Body of pancreas (tissue), 4 donors: ENCODE measurements around the gene NREP. TPM values are rescaled to one million over a fixed set of nuclear protein-coding genes. Genes with fewer than 3 reads are reported as not detected.

Source experiments
- ATAC-seq: fragments of 150-250 bp; one replicate; pipeline ENCODE4 v1.9.1; 2016
- DNase-seq, 4 donors: peaks; one replicate each; pipeline ENCODE4 v3.0.0-alpha.2; 2019
- H3K27ac ChIP-seq, 4 donors: fragments of 200-600 bp; sonication (generic); 1 replicate in 3 of 4; 2 replicates in 1 of 4; pipeline versions ENCODE4 v1.5.1 to v1.6.1; 2016 to 2019; ENCODE audit warnings: mild to moderate bottlenecking in 1 of 4, mixed read lengths in 1 of 4, moderate library complexity in 1 of 4
- H3K27me3 ChIP-seq, 2 donors: fragments of 200-600 bp; sonication (generic); one replicate each; pipeline ENCODE4 v1.6.0; 2016; ENCODE audit warnings: mild to moderate bottlenecking in 1 of 2
- H3K36me3 ChIP-seq, 2 donors: fragments of 200-600 bp; sonication (generic); replicated peaks in 1 of 2; 2 replicates each; pipeline ENCODE4 v1.5.1; 2016; ENCODE audit warnings: low read depth in 2 of 2; ENCODE audit not compliant: insufficient read depth in 1 of 2
- H3K4me1 ChIP-seq: fragments of 200-600 bp; sonication (generic); one replicate; pipeline ENCODE4 v1.6.0; 2016
- H3K4me3 ChIP-seq, 2 donors: fragments of 200-600 bp; sonication (generic); 1 replicate in 1 of 2; 2 replicates in 1 of 2; pipeline ENCODE4 v1.5.1; 2016 to 2019
- H3K9me3 ChIP-seq, 3 donors: fragments of 200-600 bp; sonication (generic); 1 replicate in 2 of 3; 2 replicates in 1 of 3; pipeline ENCODE4 v1.5.1; 2016
- POLR2A ChIP-seq, 3 donors: fragments of 450-650 bp; IDR thresholded peaks; one replicate each; pipeline ENCODE4 v1.6.1; 2016; ENCODE audit warnings: antibody characterized with exemption in 3 of 3, mild to moderate bottlenecking in 2 of 3
- WGBS, 2 donors: methylation state at CpG; one replicate each; pipeline ENCODE4 v1.1.5; 2017; 5-methylcytosine and 5-hydroxymethylcytosine counted together
- intact Hi-C: fragments of 100-400 bp; cut with DNase I; formaldehyde crosslinking; loops from one replicate; pipeline ENCODE4 v1.15.1; 2023
- total RNA-seq, 2 donors: library from RNA; depleted of rRNA; stranded (reverse); fragments of >200 nt; gene quantifications; one replicate each; pipeline ENCODE4 v1.1.0, GENCODE V29; 2016
- TF ChIP-seq, protein P1 (sequence below), 7 experiments: fragments of 450-650 bp in 4 of 7; fragments of 200-600 bp in 3 of 7; sonication (generic) in 3 of 7; IDR thresholded peaks; one replicate each; pipeline ENCODE4 v1.5.1; 2016 to 2019; ENCODE audit warnings: antibody characterized with exemption in 7 of 7

NREP gene, protein sequence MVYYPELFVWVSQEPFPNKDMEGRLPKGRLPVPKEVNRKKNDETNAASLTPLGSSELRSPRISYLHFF
- total RNA-seq: 1 to 10 TPM; 4.4 to 5.3 TPM

DNA sequence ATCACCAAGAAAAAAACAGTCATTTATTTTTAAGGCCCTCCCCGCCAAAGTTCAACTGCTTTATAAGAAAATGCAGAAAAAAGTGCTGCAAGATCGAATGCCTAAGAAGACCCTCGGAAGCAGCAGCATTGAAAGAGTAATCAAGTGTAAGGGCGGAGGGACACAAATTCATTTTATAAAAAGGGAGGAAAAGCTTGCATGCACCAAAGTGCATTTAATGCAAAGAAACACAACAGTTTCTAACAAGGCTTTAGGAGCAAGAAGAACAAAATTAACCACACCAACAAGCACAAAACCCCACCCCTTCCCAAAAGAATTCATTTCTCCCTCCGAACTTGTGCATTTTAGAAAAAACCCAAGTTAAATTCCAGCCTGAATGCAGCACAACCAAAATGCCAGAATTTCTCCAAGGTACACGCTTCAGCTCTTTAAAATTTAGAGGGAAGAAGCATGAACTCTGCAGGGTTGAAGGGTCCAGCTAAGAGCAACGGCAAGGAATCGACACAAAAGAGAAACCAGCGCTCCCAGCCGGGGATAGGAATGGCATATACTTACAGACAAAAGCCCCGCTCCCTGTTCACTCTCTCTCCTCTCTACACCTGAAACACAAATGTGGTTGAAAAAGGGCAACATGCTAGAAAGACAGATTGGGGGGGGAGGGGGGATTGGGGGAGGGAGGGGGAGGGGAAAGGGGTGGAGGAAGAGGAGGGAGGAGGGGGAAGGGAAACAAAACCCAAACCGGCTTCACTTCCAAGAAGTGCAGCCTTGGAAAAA is at the start of gene NREP:
Gene NREP (minus strand): TSS at position 614 of the 774 bp plus-strand sequence. CDS start 1,422 bp downstream, outside the sequence.
- TF ChIP-seq, protein P1, sequence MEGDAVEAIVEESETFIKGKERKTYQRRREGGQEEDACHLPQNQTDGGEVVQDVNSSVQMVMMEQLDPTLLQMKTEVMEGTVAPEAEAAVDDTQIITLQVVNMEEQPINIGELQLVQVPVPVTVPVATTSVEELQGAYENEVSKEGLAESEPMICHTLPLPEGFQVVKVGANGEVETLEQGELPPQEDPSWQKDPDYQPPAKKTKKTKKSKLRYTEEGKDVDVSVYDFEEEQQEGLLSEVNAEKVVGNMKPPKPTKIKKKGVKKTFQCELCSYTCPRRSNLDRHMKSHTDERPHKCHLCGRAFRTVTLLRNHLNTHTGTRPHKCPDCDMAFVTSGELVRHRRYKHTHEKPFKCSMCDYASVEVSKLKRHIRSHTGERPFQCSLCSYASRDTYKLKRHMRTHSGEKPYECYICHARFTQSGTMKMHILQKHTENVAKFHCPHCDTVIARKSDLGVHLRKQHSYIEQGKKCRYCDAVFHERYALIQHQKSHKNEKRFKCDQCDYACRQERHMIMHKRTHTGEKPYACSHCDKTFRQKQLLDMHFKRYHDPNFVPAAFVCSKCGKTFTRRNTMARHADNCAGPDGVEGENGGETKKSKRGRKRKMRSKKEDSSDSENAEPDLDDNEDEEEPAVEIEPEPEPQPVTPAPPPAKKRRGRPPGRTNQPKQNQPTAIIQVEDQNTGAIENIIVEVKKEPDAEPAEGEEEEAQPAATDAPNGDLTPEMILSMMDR (IDR thresholded peaks at IDR 0.05): no peak
- no peak for TF ChIP-seq POLR2A (IDR thresholded peaks at IDR 0.05)
- Histone ChIP-seq H3K4me1 (peaks cover 15% of the 10 kb centered on the region), H3K4me3 (peak within 1 kb of the TSS; percentile 26 to 60), H3K27me3 (no peaks in the 10 kb centered on the region), H3K36me3 (no peaks in the 10 kb centered on the region), H3K9me3 (no peaks in the 10 kb centered on the region), H3K27ac (peak within 1 kb of the TSS; percentile 88 to 97 (median 93))
- 5 to 10% methylated on average over 12 of the region's 12 CpGs for WGBS, 2 donors
- peak; percentile 46 to 58 (median 54) for DNase-seq
- peak; percentile 0 for ATAC-seq
- intact Hi-C loops: no loop called here

DNA sequence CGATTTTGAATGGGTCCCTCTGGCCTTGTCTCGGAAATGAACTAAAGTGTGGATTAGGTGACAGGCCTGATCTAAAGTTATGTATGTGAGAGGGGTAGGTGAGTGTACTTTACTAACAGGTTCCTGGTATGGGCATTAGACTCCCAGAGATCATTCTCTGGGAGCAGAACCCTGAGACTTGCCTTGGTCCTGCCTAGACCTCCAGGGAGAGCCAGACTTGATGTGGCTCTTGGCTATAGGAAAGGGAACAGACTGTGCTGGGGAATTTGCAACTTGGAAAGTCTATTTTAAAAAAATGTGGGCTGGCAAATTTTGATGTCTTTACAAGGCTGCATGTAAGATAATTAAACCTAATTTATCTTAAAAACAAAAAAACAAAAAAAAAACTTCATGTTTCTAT is 49.8 kb upstream of the NREP start:
- no peak for ATAC-seq
- H3K36me3 ChIP-seq: no peaks in the 10 kb centered on the region
- no peak for DNase-seq
- intact Hi-C loops: no loop called here
- no peak overlapping the region for H3K27ac ChIP-seq
- WGBS, 2 donors: 89 to 91% methylated on average over 2 of the region's 2 CpGs
- no peak for TF ChIP-seq POLR2A (IDR thresholded peaks at IDR 0.05)
- TF ChIP-seq, protein P1 (IDR thresholded peaks at IDR 0.05): no peak
- no peak overlapping the region for H3K4me3 ChIP-seq
- peaks cover 16% of the 10 kb centered on the region for H3K4me1 ChIP-seq
- H3K27me3 ChIP-seq: no peaks in the 10 kb centered on the region
- H3K9me3 ChIP-seq: no peaks in the 10 kb centered on the region

GRCh38 chr5:111806156-111806555 is 49.2 kb upstream of the NREP start:
- Histone ChIP-seq H3K4me1 (peaks cover 16% of the 10 kb centered on the region), H3K36me3 (no peaks in the 10 kb centered on the region), H3K27ac (no peak overlapping the region), H3K4me3 (no peak overlapping the region), H3K9me3 (no peaks in the 10 kb centered on the region), H3K27me3 (no peaks in the 10 kb centered on the region)
- no peak for DNase-seq
- 83 to 94% methylated on average over 2 of the region's 2 CpGs for WGBS, 2 donors
- TF ChIP-seq, protein P1 (IDR thresholded peaks at IDR 0.05): no peak
- TF ChIP-seq POLR2A (IDR thresholded peaks at IDR 0.05): no peak
- intact Hi-C loops: no loop called here
- ATAC-seq: no peak

- peaks cover 10% of the 10 kb centered on the region for H3K4me1 ChIP-seq
- no peak for TF ChIP-seq POLR2A (IDR thresholded peaks at IDR 0.05)
- TF ChIP-seq, protein P1 (IDR thresholded peaks at IDR 0.05): no peak
- intact Hi-C loops: no loop called here
- no peaks in the 10 kb centered on the region for H3K36me3 ChIP-seq
- no peak overlapping the region for H3K27ac ChIP-seq
- DNase-seq (no peak), ATAC-seq (no peak)
- H3K4me3 ChIP-seq: no peak overlapping the region
- H3K27me3 ChIP-seq: no peaks in the 10 kb centered on the region
- H3K9me3 ChIP-seq: no peaks in the 10 kb centered on the region
- WGBS, 2 donors: 78 to 95% methylated on average over 2 of the region's 2 CpGs
Measured at GRCh38 chr5:111805071-111805470, 48.1 kb upstream of the NREP start.
